RPMI8226 (cell line): ENCODE results near the gene SREK1.
"Not testable (repeated sequence)": the region's sequence is repeated elsewhere in the genome, so short reads cannot be mapped to it uniquely, and the experiment has no call there.

Experiments used
- DNase-seq: peaks from one replicate; pipeline ENCODE4 v3.0.0-alpha.2; 2015

The SREK1 gene, protein sequence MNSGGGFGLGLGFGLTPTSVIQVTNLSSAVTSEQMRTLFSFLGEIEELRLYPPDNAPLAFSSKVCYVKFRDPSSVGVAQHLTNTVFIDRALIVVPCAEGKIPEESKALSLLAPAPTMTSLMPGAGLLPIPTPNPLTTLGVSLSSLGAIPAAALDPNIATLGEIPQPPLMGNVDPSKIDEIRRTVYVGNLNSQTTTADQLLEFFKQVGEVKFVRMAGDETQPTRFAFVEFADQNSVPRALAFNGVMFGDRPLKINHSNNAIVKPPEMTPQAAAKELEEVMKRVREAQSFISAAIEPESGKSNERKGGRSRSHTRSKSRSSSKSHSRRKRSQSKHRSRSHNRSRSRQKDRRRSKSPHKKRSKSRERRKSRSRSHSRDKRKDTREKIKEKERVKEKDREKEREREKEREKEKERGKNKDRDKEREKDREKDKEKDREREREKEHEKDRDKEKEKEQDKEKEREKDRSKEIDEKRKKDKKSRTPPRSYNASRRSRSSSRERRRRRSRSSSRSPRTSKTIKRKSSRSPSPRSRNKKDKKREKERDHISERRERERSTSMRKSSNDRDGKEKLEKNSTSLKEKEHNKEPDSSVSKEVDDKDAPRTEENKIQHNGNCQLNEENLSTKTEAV

DNA sequence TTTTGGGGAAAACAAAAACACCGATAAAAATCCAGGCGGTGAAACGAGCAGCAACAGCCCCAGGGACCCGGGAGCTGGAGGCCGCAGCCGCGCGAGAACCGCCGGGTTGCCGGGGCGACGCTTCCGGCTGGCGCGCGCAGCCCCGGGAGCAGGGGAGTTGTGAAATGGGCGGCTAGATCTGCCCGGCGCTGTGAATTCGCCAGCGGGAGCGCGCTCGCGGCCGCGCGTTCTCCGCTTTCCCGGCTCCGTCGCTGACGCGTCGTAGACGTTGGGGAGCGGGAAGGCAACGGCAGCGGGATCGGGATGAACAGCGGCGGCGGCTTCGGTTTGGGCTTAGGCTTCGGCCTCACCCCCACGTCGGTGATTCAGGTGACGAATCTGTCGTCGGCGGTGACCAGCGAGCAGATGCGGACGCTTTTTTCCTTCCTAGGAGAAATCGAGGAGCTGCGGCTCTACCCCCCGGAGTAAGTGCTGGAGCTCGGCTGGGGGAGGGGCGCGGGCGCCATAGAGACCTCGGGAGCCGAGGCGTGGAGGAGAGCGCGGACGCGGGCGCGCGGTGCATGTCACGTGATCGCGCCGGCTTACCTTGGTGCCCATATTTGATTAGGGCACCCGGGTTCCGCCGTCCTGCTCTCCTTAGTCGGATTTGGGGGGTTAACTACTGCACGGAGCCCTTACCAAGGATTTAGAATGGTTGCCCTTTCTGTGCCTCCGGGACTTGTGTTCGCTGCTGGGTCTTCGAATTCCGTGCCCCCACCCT, at the start of gene SREK1:
SREK1 (plus strand) TSS at position 227 of the 760 bp plus-strand sequence; CDS start at position 304, 77 bp downstream.
- DNase-seq = peak; percentile 95

- DNase-seq = no peak
Measured at GRCh38 chr5:66100851-66101250, 43.2 kb upstream of the SREK1 start.

DNA sequence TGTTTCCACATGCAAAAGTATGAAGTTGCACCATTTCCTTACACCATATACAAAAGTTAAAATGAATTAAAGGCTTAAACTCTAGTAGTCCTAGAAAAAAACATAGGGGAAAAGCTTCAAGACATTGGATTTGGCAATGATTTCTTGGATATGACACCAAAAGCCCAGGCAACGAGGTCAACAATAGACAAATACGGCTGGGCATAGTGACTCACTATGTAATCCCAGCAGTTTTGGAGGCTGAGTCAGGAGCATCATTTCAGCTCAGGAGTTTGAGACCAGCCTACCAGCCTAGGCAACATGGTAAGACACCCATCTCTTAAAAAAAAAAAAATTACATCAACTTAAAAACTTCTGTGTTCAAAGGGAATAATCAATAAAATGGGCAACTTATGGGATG, 30.9 kb upstream of the SREK1 start:
- no peak for DNase-seq

- DNase-seq = no peak
Measured at GRCh38 chr5:66118304-66118703, 25.8 kb upstream of the SREK1 start.

DNA sequence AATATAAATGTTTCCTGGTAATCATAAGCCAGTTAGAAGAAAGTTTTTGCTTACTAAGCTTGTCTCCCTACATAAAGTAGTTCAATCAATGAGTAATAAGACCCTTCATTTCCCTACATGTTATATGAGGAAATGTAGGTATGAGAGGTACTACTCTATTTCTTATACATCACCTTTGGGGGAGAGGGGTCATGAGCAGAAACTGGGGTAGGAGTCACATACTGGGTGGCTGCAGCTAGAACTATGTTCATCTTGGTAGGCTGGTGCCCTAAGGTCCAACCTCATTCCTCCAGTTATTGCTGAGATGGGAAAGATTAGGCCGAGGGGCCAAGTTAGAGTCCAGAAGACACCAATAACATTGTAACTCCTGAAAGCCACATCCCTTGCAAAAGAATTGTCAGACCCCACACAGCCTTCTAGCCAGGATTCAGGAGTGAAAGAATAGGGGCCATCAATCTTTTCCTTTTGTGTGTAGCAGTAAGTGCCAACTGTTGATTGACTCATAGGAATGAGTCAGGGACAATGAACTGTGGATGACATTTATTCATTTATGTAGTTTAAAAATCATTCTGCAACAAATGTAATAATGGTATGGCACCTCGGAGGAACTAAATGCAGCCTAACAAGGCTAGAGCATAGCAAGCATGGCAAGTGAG, 21.6 kb upstream of the SREK1 start:
- DNase-seq = no peak

DNA sequence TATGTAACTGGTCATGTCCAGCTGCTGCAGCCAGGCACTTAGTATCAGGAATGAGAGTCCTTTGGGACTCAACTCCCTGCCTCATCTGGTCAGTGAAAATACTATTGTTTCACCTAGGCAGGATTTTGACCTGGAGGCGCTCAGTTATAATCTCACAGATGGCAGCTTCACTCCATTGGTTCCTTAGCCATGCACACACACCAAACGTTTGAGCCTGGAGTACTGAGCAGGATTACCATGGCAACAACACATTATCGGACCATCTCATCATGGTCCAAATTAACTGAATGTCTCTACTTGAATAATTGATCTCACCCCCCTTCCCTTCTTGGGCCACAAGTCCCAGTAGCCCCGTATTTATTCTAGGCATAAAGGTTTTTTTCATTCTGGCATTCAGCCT, 15.0 kb upstream of the SREK1 start:
- DNase-seq = no peak

DNA sequence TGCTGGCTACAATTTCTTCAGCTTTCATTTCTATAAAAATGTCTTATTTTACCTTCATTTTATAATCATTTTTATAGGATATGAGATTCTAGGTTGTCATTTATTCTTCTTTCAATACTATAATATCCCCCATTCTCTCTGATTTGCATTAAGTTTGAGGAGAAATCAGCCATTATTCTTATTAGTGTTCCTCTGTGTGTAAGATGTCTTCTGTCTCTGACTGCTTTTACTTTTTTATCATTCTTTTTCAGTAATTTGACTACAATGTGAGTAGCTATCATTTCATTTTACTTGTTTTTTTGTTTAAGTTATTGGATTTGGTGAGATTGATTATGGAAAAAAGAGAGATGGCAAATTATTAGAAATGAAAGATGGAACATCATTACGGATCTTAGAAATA, 13.6 kb upstream of the SREK1 start:
- DNase-seq = no peak

- no peak for DNase-seq
Measured at GRCh38 chr5:66134407-66134861, 9.7 kb upstream of the SREK1 start.

- no peak for DNase-seq
Measured at GRCh38 chr5:66136053-66136452, 8.0 kb upstream of the SREK1 start.

DNA sequence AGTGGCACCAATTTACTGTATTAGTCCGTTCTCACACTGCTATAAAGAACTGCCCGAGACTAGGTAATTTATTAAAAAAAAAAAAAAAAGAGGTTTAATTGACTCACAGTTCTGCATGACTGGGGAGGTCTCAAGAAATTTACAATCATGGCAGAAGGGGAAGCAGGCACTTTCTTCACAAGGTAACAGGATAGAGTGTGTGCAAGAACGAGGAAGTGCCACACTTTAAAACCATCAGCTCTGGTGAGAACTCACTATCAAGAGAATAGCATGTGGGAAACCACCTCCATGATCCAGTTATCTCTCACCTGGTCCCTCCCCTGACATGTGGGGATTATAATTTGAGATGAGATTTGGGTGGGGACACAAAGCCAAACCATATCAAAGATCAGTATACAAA, 7.2 kb upstream of the SREK1 start:
- not testable (repeated sequence) for DNase-seq

GRCh38 chr5:66138637-66139317, 5.3 kb upstream of the SREK1 start:
- no peak for DNase-seq

DNA sequence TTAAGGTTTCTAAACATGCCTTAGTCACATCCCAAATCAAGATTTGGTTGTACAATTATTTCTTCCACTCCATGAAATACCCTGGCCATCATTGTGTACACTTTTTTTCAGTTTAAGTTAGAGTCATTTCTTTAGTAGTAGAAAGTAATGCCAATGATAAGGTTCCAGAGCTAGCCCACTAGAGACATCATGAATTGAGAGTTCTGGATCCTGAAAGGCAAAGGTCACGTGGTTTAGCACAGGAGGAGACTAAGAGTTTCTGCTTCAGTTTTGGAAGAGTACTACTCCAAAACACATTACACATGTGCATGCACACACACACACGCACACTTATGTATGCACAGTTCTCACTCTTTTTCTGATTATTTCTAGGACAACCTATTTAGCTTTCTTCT, 4.8 kb upstream of the SREK1 start:
- DNase-seq = no peak

- no peak for DNase-seq
Measured at GRCh38 chr5:66142417-66142816, 1.7 kb upstream of the SREK1 start.

GRCh38 chr5:66143473-66144073, 527 bp upstream of the SREK1 start:
- no peak for DNase-seq

GRCh38 chr5:66144834-66145390, 812 bp downstream of the SREK1 start:
- DNase-seq = peak; percentile 79

DNA sequence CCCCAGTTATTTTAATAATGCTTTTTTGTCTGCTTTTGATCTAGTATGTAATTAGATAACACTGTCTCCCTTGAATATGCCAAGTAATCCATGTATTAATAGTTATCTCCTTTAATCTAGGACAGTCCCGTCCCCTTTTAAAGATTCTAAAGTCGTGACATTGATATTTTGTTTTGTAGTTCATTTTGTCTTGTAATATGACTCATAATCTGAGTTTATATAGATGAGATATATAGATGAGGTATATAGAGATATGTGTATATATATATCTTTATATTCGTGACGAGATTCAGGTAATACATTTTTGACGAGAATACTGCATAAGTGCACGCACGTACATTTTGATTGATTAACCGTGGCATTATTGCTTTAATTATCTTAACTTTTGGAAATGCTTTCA, 1.6 kb downstream of the SREK1 start:
- peak; percentile 8 for DNase-seq

DNA sequence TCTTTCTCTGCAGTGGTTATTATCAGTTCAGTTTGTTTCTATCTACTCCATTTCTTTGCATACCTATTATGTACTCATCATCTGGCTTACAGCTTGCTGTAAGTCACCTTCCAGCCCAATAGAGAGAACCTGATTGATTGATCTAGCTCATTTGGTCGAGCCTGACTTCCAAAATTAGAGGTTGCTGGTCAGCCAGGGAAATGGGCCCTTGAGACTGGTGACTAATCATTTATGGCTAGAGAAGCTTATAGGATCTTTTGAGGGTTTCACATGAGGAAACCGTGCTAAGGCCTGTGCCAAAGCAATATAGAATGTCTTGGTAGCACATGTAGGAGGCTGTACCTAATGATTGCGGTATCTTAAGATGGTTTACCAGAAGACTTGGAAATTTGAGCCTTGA, 5.8 kb downstream of the SREK1 start:
- no peak for DNase-seq

DNA sequence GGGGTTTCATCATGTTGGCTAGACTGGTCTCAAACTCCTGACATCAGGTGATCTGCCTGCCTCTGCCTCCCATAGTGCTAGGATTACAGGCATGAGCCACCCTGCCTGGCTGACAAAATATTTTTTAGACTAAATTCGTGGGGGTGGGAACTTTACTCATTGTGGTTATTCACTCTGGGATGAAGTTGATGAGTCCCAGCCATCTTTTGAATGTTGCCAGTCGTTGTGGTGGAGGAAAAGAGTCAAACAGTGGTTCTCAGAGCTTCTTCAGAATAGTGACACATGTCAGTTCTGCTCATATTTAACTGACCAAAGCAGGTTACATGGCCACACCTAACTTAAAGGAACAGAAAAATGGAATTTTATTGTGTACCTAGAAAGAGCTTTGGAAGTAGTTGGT, 6.9 kb downstream of the SREK1 start:
- no peak for DNase-seq

- DNase-seq = no peak
Measured at GRCh38 chr5:66151491-66151890, 7.4 kb downstream of the SREK1 start.

DNA sequence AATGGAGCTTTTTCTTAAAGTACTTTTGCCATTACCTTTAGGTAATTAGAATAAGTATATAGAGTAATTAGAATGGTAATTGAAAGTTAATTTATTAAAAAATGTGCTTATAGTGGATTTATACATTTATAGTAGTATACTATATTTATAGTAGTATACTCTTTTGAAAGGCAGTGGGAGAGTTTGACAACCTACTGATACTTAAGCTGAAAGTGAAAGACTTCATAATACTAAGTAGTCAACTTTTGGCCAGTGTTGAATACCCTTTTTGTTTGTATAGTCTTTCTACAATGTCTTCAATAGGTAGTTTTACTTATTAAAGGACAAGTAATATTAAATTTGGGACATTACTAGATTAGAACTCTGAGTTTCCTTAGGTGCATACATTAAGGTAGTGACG, 12.9 kb downstream of the SREK1 start:
- no peak for DNase-seq

- DNase-seq = no peak
Measured at GRCh38 chr5:66161356-66161755, 17.3 kb downstream of the SREK1 start.
